Activated gamma-delta T cell (primary cell): ENCODE measurements around the gene PRDM2.

Experiments
- DNase-seq: peaks from one replicate; lab custom pipeline; 2025; lab: John Stamatoyannopoulos, UW

Gene PRDM2

DNA sequence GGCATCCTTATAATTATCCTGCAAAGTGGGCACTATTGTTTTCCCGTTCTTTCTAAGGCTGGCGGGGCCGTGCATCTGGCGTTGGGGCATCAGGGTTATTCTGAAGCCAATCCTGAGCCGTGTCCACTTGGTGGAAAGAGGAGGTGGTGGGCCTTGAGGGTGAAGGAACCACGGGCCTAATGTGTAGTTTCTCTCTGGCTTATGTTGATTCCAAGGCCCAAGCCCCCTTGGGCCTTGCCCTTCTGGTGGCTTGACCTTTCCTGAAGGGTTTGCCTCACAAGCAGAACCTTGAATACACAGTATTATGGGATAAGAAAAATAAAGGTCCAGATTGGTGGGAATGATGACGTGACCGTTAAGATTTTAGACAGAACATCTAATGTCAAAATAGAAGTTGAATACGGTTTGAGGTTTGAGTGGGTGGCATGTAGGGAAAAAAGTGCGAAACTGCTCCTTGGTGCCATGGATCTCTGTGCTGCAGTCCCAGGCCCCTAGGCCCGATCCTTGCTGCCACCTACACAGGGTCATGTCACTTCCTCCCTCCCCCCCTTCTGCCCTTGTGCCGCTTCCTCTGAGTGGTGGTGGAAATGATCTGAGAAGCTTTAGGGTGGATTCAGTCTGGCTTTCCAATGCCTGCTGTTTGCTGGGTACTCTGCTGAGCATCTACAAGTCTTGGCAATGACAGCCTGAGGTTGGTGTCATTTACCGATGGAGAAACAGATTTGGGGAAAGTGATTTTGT is 90.5 kb downstream of the PRDM2 start:
- no peak for DNase-seq

DNA sequence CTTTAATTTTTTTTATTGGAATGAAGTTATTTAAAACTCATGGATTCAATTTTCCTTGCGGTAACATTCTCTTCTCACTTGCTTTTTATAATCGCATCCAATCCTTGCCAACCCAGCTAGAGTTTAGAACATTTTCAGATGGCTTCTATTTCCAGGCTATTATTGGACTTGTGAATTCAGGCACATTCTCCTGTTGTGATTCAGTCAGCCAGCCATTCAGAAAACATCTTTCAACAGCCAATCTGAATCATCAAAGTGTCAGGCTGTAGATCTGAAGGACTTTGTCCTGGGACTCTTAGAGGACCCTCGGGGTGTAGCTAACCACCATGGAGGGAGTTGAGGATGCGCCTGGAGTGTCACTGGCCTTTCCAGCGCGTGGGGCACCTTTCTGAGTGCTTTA is 92.4 kb downstream of the PRDM2 start:
- DNase-seq = no peak

DNA sequence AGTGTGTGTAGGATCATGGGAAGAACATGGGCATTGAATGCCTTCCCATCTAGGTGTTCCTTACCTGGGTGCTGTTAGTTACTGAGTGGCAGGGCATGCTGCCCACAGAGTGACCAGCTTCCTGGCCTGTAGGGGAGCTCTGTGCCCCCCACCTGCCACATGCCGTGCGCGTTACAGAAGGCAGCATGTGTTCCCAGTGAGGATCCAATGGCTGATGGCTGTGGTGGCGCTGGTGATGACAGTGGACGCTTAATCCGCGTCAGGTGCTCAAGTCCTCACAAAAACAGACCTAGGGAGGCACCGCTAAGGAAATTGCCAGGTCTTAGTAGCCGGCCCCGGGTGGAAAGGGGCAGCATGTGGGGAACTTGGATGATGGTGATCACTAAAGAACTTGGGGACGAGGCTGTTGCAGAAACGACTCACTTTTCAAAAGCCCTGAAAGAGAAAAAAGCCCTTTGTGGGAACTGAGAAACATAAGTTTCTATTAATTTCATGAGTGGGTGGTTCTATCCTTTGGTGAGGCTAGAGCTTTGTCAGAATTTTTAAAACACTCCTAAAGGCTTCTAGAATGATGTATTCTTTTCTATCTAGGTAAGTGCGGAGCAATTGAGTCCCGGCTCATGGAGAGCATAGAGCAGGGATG is 93.2 kb downstream of the PRDM2 start:
- no peak for DNase-seq

DNA sequence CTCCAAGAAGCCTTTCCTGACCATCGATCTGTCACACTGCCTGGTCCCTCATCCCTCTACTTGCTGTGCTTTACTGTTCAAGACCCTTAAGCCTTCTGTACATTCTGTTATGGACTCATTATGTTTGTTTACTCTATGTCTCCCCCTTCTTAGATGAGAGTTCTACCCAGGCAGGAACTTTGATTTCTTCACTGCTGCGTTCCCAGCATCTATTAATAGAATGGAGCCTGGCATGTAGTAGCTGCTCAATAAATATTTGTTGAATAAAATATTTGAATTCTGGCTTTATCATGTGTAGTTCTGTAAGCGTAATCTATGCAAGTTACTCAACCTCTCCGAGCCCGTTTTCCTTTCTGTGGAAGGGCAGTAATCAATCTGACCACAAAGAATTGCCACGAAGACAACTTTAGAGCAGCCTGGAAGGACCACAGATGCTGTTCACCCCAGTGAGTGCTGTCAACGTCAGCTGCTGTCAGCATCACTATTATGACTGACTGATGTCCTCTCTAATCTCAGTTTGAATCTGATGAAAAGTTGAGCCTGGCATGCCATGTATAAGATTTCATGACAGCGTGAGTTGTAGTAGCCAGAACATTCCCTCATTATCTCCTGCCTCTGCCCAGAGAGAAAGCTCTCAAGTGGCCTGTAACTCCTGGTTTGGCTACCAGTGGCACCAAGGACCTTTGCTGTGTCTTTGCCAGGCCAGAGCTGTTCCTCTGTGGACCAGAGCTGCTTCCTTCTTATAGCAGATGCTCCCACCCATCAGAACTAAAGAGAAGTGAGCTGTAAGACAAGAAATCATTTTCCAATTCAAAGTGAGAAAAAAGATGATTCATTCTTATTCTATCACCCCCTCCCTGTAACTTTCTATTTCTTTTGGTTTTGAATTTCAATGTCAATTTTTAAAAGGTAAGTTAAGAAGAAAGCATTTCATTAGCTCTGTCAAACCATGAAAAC is 94.5 kb downstream of the PRDM2 start:
- DNase-seq = no peak

DNA sequence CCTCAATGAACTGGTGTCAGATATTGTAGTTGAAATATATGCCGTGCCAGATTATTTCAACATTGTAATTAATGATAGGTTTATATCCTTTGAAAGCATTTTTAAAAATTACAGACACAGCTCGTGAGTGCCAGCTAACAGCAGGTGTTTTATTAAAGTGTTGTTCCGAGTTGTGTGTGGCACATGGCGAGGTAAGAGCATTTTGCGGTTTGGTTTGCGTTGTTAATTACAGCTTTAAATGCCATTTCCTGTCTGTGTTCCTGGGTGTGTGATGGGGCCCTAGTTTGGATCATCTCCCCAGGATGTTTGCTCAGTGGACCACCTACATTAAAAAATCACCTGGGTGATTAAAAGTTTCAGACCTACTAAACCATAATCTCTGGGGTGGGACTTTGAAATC is 97.4 kb downstream of the PRDM2 start:
- DNase-seq = no peak

DNA sequence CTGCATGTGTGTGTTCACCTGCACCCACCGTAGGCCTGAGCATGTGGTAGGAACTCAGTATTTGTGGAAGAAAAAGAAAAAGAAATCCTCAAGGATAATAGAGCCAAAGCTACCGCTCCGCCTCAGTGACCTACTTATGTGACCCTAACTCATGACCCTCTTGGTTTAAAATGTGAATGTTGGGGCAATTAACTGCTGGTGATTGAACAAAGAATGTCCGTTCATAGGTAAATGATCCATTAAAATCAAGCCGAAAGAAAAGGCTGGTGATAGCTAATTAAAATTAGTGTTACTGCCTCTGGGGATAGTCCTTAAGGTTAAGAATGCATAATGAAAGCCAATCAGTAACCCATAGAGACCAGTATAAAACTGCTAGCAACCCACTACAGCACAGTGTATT is 98.1 kb downstream of the PRDM2 start:
- no peak for DNase-seq

DNA sequence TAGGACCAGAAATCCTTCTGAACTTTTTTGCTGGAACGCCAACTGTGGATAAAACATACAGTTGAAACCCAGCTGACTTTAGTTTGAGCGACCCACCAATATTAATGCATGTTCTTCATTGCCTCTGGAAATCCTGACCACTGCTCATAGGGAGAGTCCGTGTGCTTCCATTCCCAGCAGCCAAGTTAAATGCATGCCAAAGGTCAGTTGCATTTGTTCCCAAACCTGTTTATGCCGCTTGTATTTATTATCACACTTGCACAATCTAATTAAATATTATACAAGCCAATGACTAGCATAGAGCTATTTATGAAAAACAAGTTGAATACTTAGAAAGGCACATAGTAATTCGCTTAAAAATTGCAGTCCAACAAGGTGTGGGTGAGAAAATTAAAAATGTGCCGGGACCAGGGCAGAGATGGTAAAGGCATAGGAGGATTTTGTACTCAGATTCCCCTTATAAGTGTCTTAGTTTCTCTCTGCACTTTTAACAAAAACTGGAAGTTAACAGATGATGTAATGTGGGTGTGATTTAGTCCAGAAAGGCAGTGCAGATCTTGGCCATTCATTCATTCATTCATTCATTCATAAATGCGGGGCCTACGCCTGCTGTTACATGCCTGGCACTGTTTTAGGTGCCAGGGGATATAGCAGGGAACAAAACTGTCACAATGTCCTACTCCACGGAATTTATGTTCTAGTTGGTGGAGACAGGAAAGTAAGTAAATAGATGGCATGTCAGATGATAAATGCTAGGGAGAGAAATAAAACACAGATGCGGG is 99.7 kb downstream of the PRDM2 start:
- no peak for DNase-seq

DNA sequence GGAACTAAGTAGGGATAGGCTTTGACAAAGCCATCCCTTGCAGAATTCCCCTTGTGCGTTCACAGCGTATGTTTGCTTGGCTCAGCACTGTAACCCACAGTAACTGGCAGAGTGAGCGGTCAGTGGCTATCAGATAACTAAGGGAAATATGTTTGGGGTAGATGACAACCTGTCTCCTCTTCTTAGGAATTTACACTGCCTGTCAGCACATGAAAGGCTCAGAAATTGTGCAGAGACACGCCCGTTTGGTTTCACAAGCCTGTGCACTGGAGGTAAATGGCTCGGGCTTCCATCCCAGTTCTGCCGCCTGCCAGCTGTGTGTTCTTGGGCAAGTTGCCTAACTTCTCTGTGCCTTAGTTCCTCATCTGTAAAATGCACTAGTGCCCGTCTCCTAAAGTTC is 101.2 kb downstream of the PRDM2 start:
- no peak for DNase-seq

DNA sequence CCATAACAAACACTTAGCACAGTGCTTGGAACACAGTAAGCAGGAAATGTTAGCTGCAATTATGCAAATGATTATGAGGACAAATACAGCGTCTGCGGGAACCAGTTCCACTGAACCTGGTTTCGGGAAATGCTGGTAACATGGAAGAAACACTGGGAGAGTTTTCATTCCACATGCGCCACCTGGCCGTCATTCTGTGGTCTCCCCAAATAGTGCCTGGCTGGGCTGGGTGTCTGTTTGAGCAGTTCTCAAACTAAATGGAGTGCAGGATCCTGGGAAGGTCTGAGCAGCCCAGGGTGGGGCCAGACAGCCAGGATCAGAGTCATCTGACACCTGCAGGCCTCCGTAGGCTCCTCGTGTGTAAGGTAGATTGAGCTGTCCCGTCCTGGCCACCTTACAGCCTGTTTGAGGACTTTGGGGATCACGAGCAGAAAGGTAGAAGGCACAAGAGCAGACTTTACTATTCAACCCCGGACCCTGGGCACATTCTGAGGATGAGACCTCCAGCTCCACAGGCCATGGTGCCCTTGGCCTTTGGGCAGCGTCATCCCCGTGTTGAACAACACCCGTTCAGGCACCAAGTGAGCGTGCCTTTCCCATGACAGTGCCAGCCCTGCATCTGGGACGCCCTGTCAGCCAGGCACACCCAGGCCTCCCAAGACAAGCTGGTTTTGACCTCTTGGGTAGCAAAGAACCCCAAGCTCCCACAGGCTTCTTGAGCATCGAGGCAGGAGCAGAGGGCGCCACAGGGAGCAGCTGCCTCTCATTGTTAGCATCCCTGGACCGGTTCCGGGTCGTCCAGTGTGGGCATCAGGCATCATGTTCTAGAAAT is 101.9 kb downstream of the PRDM2 start:
- no peak for DNase-seq

DNA sequence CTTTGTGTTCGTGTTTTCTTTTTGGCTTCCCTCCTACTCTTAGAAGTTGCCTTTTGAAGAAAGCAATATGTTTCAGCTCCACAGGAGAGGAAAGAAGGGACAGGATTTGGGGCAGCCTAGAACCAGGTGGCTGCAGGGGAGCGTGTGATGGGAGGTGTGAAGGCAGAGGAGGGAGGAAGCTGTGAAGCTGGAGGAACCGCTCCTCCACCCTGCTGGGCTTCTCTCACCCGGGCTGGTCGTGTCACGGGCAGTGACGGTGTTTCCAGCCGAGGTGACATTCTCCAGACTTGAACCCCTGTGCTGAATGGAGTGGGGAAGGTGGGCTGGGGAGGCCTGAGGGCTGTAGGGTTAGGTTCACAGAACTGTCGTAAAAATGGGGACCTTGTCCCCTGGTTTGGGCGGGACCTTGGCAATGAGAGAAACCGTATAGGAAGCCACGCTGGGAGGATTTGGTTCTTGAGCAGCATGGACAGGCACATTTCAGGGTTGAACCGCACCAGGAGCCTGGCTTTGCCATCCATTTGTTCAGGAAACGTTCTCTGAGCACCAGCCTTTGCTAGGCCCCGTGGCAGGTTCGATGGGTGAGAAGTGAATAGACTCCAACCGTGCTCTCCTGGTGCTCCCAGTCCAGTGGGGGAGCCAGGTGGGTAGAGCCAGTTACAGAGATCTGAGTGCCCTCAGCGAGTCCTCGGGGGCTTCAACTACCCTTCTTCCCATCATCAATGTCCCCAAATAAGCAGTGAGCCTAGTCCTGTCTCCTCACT is 103.0 kb downstream of the PRDM2 start:
- DNase-seq = no peak

DNA sequence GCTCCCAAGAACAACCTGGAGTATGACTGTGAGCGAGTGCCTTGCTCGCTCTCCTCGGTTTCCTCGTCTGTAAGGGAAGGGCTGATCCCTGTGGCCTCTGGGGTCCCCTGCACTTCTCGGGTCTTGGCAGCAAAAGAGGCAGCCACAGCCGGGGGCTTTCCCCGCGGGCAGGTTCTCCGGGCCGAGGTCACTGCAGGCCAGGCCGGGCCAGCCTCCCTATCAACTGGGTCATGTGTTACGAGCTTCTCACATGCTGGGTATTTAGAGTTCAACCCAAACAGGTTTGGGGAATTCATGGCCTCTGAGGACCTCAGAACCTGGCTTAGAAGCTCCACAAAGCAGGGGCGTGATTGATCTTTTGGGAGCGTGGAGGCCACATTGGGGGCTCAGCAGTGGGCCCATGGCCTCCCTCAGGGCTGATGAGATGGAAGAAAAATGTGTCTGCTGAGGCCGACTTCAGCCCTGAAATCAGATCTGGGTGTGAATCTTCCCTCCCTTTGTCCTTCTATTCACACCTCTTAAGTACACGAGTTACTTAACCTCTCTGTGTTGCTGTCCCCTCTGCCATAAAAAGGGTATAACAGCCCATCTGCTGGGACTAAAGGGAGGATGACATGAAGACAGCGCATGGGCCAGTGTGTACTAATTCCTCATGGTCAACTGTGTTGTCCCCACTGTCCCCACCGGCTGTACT is 103.7 kb downstream of the PRDM2 start:
- no peak for DNase-seq

DNA sequence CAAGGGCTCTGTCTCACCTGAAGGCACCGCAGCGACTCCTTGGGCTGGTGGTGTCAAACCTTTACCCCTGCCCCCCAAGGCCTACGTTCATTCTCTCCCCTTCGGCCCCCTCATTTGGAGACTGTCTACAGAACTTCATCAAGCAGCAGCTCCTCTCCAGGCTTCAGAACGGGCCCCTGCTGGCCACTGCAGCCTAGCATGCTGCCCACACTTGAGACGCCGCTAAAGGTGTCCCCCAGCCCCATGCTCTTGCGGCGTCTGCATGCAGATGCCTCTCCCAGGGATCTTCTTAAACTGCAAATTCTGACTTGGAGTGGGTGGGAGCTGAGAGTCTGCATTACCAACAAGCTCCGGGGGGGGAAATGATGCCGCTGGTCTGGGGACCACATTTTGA is 104.2 kb downstream of the PRDM2 start:
- no peak for DNase-seq

DNA sequence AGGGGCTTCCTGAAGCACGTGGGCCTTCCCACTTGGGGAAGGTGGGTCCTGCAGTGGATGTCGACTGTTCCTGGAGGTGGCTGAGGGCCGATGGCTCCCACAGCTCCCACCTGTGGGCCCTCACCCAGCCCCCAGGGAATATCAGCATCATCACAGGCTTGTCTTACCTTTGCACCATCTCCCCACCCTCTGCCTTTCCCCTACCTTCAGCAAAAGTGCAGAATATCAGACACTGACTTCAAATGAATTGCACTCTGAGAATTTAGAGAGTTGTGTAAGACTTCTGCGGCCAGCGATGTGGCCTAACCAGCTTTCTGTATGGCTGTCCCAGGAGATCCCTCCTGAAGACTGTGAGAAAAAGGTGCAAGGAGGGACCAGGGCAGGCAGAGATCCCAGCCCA is 105.4 kb downstream of the PRDM2 start:
- no peak for DNase-seq

DNA sequence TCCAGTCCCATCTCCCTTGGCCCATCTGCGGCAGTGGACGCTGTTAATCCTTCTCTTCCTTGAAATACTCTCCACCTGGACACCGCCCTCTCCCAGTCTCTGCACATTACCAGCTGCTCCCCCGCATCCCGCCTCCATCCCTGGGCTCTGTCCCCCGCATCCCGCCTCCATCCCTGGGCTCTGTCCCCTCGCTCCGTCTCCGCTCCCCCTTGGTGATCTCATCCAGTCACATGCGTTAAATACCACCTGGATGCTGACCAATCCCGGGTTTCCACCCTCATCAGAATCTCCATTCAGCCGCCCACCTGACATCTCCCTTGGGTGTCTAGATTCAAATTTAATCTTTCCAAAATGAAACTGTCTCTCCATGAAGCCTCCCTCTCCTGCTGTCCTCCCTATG is 106.1 kb downstream of the PRDM2 start:
- DNase-seq = no peak

DNA sequence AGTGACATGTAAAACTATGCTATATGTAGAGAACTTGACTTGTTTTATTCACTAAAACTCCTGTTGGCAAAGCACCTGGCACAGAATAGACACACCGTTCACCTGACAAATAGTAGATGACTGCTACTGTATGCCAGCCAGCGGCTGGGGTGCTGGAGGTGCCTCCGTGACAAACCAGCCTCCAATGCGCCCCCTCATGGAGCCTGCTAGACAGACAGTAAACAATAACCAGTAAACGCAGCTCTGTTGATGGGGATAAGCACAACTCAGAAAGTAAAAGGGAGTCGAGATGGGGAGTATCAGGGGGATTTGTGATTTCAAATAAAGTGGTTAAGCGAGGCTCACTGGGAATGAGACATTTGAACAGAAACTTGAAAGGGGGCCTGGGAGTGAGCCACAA is 107.2 kb downstream of the PRDM2 start:
- DNase-seq = no peak

DNA sequence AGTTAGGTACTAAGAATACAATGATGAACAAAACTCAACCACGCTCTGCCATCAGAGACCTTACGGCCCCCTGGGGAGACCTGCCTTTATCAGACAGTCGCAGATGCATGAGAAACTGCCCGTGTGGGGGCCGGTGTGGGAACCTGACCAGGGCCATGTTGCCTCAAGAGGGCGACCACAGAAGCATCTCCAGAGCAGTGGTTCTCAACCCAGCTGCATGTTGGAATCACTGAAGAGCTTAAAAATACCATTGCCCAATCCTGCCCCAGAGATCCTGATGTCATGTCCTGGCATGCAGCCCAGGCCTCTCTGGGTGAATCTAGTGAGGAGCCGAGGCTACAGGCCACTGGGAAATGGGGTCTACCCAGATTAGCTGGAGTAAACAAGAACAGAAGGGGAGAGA is 108.7 kb downstream of the PRDM2 start:
- DNase-seq = no peak

DNA sequence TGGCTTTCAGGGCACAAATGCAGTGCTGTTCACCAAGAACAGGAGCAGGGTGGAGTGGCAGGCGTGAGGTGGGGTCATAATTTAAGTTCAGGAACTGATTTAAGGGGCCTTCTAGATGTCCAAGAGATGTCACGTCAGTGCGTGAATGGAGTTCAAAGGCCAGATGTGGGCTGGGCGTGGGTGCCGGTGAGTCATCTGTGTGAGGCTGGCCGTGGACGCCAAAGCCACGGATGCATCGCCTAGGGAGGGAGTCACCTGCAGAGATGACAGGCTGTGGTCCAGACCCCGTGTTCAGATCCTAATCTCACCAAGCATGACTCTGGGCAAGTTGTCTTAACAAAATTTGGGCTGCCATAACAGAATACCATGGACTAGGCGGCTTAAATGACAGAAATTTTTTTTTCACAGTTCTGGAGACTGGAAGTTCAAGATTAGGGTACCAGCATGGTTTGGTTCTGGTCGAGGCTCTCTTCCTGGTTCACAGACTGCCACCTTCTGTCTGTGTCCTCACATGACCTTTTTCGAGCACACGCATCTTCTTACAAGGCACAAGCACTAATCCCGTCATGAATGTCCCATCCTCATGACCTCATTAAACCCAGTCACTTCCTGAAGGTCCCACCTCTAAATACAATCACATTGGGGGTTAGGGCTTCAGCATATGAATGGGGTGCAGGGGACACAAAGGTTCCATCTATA is 109.6 kb downstream of the PRDM2 start:
- DNase-seq = peak; percentile 18

DNA sequence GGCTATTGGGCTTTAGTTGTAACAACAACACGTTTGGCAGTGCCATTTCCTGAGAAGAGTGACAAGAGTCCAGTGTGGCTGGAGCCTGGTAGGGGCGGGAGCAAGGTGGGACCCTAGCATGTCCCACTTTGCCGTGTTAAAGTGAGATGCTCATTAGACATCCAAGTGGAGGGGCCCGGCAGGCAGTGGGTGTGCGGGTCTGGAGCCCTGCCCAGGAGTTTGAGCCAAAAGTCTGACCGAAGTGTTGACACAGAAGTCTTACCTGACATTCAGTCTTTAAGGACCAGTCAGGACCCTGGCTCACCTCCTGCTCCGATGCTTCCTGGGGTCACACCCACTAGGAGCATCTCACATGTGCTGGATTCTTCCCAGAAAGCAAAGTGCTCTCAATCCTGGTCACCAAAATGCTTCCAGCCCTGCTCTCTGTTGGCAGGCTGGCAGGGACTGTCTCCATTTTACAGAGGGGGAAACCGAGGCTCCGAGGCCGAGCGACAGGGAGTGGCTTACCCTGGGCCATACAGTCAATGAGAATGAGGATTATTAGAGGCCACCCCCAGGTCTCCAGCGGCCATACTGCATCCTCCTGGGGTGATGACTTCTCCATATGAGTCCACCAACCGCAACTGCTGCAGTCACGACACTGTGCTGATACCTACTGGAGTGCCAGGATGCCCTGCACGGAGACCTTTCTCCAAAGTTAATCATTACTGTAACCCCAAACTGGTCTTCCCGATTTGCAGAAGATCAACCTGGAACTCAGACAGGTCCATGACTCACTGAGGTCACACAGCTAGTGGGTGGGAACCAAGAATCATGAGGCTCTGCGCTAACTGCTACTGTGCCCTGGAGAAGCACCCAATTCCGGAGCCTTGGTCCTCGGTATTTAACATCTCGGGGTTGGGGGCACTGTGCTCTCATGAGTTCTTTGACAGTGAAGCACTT is 112.7 kb downstream of the PRDM2 start:
- DNase-seq = no peak
